ENCODE data around the gene GPANK1. TPM values are rescaled to one million over a fixed set of nuclear protein-coding genes. Genes with fewer than 3 reads are reported as not detected.

GPANK1 gene
- total and polyA plus RNA-seq, 9 of the 15 experiments (the other 6 are each of a cell fraction or from before 2014, with no cell fraction given): 32.2 to 111 (median 46.3) TPM

DNA sequence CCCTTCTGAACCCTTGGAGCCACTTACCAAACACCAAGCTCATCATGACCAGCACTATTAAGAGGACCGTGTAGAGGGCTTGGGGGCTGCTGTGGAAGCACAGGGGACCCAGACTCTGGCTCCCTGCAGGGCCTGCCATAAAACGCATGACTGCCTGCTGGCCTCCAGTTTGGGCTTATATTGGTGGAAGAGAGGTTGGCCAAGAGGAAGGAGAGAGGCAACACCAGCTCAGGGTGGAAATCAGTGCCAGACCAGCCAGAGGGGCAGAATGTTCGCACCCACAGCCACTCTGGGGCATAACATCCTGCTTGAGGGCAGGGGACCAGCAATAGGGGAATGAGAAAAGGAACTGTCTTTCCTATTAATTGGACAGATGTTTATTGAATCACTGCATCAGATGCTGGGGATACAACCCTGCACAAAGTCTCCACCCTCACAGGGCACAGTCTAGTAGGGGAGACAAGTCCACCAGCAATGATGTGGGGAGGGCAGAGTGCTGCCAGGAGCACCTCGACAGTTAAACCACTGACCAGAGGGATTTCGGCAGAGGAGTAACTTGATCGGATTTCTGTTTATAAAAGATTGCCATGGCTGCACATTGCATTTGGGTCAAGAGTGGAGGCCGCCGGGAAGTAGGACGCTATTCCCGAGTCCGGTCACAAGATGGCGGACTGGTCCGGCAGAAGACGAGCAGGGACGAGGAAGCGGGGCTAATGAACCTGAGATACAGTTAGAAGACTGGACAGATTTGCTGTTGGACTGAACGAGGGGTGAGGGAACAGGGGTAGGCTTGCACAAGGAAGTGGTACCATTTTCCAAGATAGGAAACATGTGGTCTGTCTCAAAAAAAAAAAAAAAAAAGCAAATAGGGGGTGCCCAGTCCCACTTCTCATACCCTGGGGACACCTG lies 15.7 kb upstream of the GPANK1 start, which contains the start of gene LY6G5C (continued):
- TF ChIP-seq KAT7 (CRISPR knock-in tag; IDR thresholded peaks at IDR 0.05; ENCODE audit: borderline replicate concordance): no peak
- TF ChIP-seq, protein P1, sequence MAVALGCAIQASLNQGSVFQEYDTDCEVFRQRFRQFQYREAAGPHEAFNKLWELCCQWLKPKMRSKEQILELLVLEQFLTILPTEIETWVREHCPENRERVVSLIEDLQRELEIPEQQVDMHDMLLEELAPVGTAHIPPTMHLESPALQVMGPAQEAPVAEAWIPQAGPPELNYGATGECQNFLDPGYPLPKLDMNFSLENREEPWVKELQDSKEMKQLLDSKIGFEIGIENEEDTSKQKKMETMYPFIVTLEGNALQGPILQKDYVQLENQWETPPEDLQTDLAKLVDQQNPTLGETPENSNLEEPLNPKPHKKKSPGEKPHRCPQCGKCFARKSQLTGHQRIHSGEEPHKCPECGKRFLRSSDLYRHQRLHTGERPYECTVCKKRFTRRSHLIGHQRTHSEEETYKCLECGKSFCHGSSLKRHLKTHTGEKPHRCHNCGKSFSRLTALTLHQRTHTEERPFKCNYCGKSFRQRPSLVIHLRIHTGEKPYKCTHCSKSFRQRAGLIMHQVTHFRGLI (CRISPR knock-in tag; IDR thresholded peaks at IDR 0.05): no peak
- no peak for TF ChIP-seq ZNF3 (CRISPR knock-in tag; IDR thresholded peaks at IDR 0.05)
- 0 out of 2 replicates have a peak, but pooled peaks have one; percentile 26 for TF ChIP-seq CHD2 (IDR thresholded peaks at IDR 0.05; ENCODE audit: low read depth, low read length)
- TF ChIP-seq NEUROD1 (IDR thresholded peaks at IDR 0.05; ENCODE audit: borderline replicate concordance, low read depth, low read length, partially characterized antibody): peak; percentile 41
- TF ChIP-seq, protein P2, sequence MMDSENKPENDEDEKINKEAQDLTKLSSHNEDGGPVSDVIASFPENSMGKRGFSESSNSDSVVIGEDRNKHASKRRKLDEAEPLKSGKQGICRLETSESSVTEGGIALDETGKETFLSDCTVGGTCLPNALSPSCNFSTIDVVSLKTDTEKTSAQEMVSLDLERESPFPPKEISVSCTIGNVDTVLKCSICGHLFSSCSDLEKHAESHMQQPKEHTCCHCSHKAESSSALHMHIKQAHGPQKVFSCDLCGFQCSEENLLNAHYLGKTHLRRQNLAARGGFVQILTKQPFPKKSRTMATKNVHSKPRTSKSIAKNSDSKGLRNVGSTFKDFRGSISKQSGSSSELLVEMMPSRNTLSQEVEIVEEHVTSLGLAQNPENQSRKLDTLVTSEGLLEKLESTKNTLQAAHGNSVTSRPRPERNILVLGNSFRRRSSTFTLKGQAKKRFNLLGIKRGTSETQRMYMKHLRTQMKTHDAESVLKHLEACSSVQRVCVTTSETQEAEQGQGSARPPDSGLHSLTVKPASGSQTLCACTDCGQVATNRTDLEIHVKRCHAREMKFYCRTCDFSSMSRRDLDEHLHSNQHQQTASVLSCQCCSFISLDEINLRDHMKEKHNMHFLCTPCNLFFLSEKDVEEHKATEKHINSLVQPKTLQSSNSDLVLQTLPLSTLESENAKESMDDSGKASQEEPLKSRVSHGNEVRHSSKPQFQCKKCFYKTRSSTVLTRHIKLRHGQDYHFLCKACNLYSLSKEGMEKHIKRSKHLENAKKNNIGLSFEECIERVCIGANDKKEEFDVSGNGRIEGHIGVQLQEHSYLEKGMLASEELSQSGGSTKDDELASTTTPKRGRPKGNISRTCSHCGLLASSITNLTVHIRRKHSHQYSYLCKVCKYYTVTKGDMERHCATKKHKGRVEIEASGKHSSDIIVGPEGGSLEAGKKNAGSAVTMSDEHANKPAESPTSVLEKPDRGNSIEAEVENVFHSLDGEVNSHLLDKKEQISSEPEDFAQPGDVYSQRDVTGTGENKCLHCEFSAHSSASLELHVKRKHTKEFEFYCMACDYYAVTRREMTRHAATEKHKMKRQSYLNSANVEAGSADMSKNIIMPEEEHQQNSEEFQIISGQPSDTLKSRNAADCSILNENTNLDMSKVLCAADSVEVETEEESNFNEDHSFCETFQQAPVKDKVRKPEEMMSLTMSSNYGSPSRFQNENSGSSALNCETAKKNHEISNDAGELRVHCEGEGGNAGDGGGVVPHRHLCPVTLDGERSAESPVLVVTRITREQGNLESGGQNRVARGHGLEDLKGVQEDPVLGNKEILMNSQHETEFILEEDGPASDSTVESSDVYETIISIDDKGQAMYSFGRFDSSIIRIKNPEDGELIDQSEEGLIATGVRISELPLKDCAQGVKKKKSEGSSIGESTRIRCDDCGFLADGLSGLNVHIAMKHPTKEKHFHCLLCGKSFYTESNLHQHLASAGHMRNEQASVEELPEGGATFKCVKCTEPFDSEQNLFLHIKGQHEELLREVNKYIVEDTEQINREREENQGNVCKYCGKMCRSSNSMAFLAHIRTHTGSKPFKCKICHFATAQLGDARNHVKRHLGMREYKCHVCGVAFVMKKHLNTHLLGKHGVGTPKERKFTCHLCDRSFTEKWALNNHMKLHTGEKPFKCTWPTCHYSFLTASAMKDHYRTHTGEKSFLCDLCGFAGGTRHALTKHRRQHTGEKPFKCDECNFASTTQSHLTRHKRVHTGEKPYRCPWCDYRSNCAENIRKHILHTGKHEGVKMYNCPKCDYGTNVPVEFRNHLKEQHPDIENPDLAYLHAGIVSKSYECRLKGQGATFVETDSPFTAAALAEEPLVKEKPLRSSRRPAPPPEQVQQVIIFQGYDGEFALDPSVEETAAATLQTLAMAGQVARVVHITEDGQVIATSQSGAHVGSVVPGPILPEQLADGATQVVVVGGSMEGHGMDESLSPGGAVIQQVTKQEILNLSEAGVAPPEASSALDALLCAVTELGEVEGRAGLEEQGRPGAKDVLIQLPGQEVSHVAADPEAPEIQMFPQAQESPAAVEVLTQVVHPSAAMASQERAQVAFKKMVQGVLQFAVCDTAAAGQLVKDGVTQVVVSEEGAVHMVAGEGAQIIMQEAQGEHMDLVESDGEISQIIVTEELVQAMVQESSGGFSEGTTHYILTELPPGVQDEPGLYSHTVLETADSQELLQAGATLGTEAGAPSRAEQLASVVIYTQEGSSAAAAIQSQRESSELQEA (IDR thresholded peaks at IDR 0.05; ENCODE audit: low read depth): no peak
- no peak for TF ChIP-seq NFATC3 (IDR thresholded peaks at IDR 0.05)
- TF ChIP-seq ZNF57 (CRISPR knock-in tag; IDR thresholded peaks at IDR 0.05): no peak
- TF ChIP-seq MXI1 (IDR thresholded peaks at IDR 0.05; ENCODE audit: low read depth, low read length): 0 out of 2 replicates have a peak, but pooled peaks have one; percentile 27
- no peak for TF ChIP-seq ZNF23 (CRISPR knock-in tag; IDR thresholded peaks at IDR 0.05)
- no peak for TF ChIP-seq NCOR1 (IDR thresholded peaks at IDR 0.05)
- peak; percentile 18; the same call in 1 of the 2 replicates for TF ChIP-seq LCOR (CRISPR knock-in tag; IDR thresholded peaks at IDR 0.05)
- peak; percentile 58; the same call in 1 of the 2 replicates for TF ChIP-seq JUN (IDR thresholded peaks at IDR 0.05; ENCODE audit: borderline replicate concordance, low read depth, low read length)
- 0 out of 2 replicates have a peak, but pooled peaks have one; percentile 54 for TF ChIP-seq JUN (CRISPR knock-in tag; IDR thresholded peaks at IDR 0.05; ENCODE audit: borderline replicate concordance)
- TF ChIP-seq XRCC5 (IDR thresholded peaks at IDR 0.05; ENCODE audit: low read depth, low read length): 0 out of 2 replicates have a peak, but pooled peaks have one; percentile 55
- no peak for TF ChIP-seq TCF7 (IDR thresholded peaks at IDR 0.05; ENCODE audit: borderline replicate concordance)
- TF ChIP-seq, protein P3, sequence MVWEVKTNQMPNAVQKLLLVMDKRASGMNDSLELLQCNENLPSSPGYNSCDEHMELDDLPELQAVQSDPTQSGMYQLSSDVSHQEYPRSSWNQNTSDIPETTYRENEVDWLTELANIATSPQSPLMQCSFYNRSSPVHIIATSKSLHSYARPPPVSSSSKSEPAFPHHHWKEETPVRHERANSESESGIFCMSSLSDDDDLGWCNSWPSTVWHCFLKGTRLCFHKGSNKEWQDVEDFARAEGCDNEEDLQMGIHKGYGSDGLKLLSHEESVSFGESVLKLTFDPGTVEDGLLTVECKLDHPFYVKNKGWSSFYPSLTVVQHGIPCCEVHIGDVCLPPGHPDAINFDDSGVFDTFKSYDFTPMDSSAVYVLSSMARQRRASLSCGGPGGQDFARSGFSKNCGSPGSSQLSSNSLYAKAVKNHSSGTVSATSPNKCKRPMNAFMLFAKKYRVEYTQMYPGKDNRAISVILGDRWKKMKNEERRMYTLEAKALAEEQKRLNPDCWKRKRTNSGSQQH (CRISPR knock-in tag; IDR thresholded peaks at IDR 0.05): no peak
